PC-9 (cell line): ENCODE measurements around the gene RAB36.

Experiments
- CTCF ChIP-seq: fragments of 200-600 bp; sonication (generic); conservative IDR thresholded peaks from 2 replicates; pipeline ENCODE4 v1.6.1; 2017; ENCODE audit warnings: mixed run types, antibody characterized with exemption, mild to moderate bottlenecking, moderate library complexity
- EZH2 ChIP-seq: fragments of 200-600 bp; sonication (generic); IDR thresholded peaks from 2 replicates; pipeline ENCODE4 v1.8.0; 2017; ENCODE audit warnings: antibody characterized with exemption, low read depth

GRCh38 chr22:23107487-23108248 lies 37.6 kb upstream of the RAB36 start:
- TF ChIP-seq CTCF, result no peak
- TF ChIP-seq EZH2, result no peak
